DOHH2 (cell line): ENCODE data around the gene ANXA5.

ENCODE experiments used
- CTCF ChIP-seq: fragments of 200-600 bp; sonication (generic); IDR thresholded peaks from one replicate; pipeline ENCODE4 v1.5.1; 2014; ENCODE audit warnings: antibody characterized with exemption, mild to moderate bottlenecking, low read depth, low read length; ENCODE audit not compliant: poor library complexity, severe bottlenecking
- EZH2phosphoT487 ChIP-seq: fragments of 200-600 bp; sonication (generic); IDR thresholded peaks from 2 replicates; pipeline ENCODE4 v1.6.1; 2017; ENCODE audit warnings: borderline replicate concordance, mild to moderate bottlenecking, antibody characterized with exemption, low read length, moderate library complexity, mixed read lengths

GRCh38 chr4:121739575-121739974 is 42.8 kb upstream of the ANXA5 start:
- no peak for TF ChIP-seq CTCF
- TF ChIP-seq EZH2phosphoT487 = no peak
